ENCODE results near the gene SWAP70.
A peak's percentile ranks its signal among the peaks of the same experiment; 100 is the strongest.
"Not testable (repeated sequence)": the region's sequence is repeated elsewhere in the genome, so short reads cannot be mapped to it uniquely, and the experiment has no call there.

Gene SWAP70

DNA sequence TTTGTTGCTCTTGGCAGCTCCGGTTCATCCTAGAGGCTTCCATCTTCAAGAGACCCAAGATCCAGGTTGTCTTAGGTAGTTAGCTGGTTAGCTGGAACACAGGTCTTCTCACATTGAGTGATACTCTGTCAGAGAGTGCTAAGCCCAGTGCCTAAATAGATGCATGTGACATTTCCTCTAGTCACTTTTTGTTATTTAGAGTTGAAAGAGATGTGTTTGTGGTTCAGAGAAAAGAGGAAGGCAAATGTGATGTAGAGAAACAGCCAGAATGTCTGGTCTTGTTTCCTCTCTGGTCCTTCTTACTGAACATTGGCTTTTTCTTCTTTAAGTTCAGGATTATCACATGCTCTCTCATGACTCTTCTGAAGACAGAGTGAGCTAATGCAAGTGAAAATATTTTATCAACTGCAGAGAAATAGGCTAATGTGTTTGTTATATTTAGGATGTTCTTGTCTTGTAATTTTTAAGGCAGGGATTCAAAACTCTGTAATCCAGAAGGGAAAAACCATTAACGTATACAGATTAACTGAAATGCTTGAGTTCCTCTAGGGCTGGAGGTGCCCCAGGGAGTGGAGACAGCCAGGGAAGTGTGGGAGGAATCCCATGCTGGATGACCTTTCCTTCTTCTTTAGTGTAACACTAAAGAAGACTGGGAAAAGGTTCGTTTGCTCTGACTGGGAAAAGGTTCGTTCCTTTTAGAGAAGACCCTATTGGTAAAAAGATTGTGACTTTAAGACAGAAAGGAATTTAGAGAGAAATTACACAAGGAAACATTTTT, 75.4 kb downstream of the SWAP70 start:
- peaks cover 0 to 7% (median 4%) of the 10 kb centered on the region in 5 donors for H3K4me1 ChIP-seq (ENCODE audit: control insufficient read depth in 5 of 5, insufficient read depth in 5 of 5, low read length in 5 of 5)
- H3K27ac ChIP-seq (ENCODE audit: low read depth, low read length), result no peak overlapping the region
- no peaks in the 10 kb centered on the region for H3K27me3 ChIP-seq (ENCODE audit: control insufficient read depth in 5 of 5, insufficient read depth in 4 of 5, low read length in 5 of 5)
- H3K36me3 ChIP-seq (ENCODE audit: control insufficient read depth in 5 of 5, insufficient read depth in 5 of 5, low read length in 5 of 5), result peaks cover 3 to 55% (median 43%) of the 10 kb centered on the region in 5 donors
- H3K4me3 ChIP-seq (ENCODE audit: low read depth in 1 of 5, low read length in 5 of 5), result no peak overlapping the region
- H3K9me3 ChIP-seq (ENCODE audit: control insufficient read depth in 5 of 5, low read length in 5 of 5), result peaks cover 0 to 2% (median 0%) of the 10 kb centered on the region in 5 donors
- H3K9ac ChIP-seq (ENCODE audit: low read length in 5 of 5), result no peak overlapping the region

GRCh38 chr11:9740202-9740883, 76.5 kb downstream of the SWAP70 start:
- Histone ChIP-seq H3K36me3 (ENCODE audit: control insufficient read depth in 5 of 5, insufficient read depth in 5 of 5, low read length in 5 of 5) (peaks cover 9 to 54% (median 39%) of the 10 kb centered on the region in 5 donors), H3K27ac (ENCODE audit: low read depth, low read length) (no peak overlapping the region), H3K4me3 (ENCODE audit: low read depth in 1 of 5, low read length in 5 of 5) (no peak overlapping the region), H3K27me3 (ENCODE audit: control insufficient read depth in 5 of 5, insufficient read depth in 4 of 5, low read length in 5 of 5) (no peaks in the 10 kb centered on the region), H3K9me3 (ENCODE audit: control insufficient read depth in 5 of 5, low read length in 5 of 5) (peaks cover 0 to 2% (median 0%) of the 10 kb centered on the region in 5 donors), H3K9ac (ENCODE audit: low read length in 5 of 5) (no peak overlapping the region), H3K4me1 (ENCODE audit: control insufficient read depth in 5 of 5, insufficient read depth in 5 of 5, low read length in 5 of 5) (peaks cover 0 to 7% (median 7%) of the 10 kb centered on the region in 5 donors)

DNA sequence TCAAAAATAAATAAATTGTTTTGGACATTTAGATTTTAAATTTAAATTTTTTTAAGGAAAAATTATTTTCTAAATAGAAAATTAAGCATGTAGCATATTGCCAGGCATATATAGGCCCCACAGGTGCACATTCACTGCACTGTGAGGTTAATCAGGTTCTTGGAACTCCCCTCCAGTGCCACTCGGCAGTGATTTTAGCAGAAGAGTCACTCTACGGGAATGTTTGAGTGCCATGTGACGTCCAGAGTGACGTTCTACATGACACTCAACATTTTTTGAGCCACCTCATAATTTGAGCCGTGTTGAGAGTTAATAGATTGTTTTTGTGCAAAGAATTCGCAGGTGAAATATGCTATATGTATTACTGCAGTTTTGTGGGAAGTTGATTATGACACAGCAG, 77.4 kb downstream of the SWAP70 start:
- Histone ChIP-seq H3K4me3 (ENCODE audit: low read depth in 1 of 5, low read length in 5 of 5) (no peak overlapping the region), H3K9ac (ENCODE audit: low read length in 5 of 5) (no peak overlapping the region), H3K27me3 (ENCODE audit: control insufficient read depth in 5 of 5, insufficient read depth in 4 of 5, low read length in 5 of 5) (no peaks in the 10 kb centered on the region), H3K4me1 (ENCODE audit: control insufficient read depth in 5 of 5, insufficient read depth in 5 of 5, low read length in 5 of 5) (peaks cover 0 to 7% (median 7%) of the 10 kb centered on the region in 5 donors), H3K9me3 (ENCODE audit: control insufficient read depth in 5 of 5, low read length in 5 of 5) (no peaks in the 10 kb centered on the region), H3K36me3 (ENCODE audit: control insufficient read depth in 5 of 5, insufficient read depth in 5 of 5, low read length in 5 of 5) (peaks cover 9 to 55% (median 41%) of the 10 kb centered on the region in 5 donors), H3K27ac (ENCODE audit: low read depth, low read length) (no peak overlapping the region)

- H3K4me3 ChIP-seq (ENCODE audit: low read depth in 1 of 5, low read length in 5 of 5); H3K9me3 ChIP-seq (ENCODE audit: control insufficient read depth in 5 of 5, low read length in 5 of 5); H3K27ac ChIP-seq (ENCODE audit: low read depth, low read length); H3K9ac ChIP-seq (ENCODE audit: low read length in 5 of 5); H3K27me3 ChIP-seq (ENCODE audit: control insufficient read depth in 5 of 5, insufficient read depth in 4 of 5, low read length in 5 of 5): not testable (repeated sequence)
- Histone ChIP-seq H3K4me1 (ENCODE audit: control insufficient read depth in 5 of 5, insufficient read depth in 5 of 5, low read length in 5 of 5) (peaks cover 0 to 17% (median 13%) of the 10 kb centered on the region in 5 donors), H3K36me3 (ENCODE audit: control insufficient read depth in 5 of 5, insufficient read depth in 5 of 5, low read length in 5 of 5) (peaks cover 9 to 45% (median 34%) of the 10 kb centered on the region in 5 donors)
These were observed 79.6 kb downstream of the SWAP70 start for GRCh38 chr11:9743512-9743911.

GRCh38 chr11:9745411-9746211, 81.7 kb downstream of the SWAP70 start:
- H3K9ac ChIP-seq (ENCODE audit: low read length in 5 of 5), result no peak overlapping the region
- H3K4me1 ChIP-seq (ENCODE audit: control insufficient read depth in 5 of 5, insufficient read depth in 5 of 5, low read length in 5 of 5), result peaks cover 0 to 19% (median 13%) of the 10 kb centered on the region in 5 donors
- no peak overlapping the region for H3K4me3 ChIP-seq (ENCODE audit: low read depth in 1 of 5, low read length in 5 of 5)
- H3K27ac ChIP-seq (ENCODE audit: low read depth, low read length), result no peak overlapping the region
- peaks cover 7 to 35% (median 28%) of the 10 kb centered on the region in 5 donors for H3K36me3 ChIP-seq (ENCODE audit: control insufficient read depth in 5 of 5, insufficient read depth in 5 of 5, low read length in 5 of 5)
- no peaks in the 10 kb centered on the region for H3K27me3 ChIP-seq (ENCODE audit: control insufficient read depth in 5 of 5, insufficient read depth in 4 of 5, low read length in 5 of 5)
- H3K9me3 ChIP-seq (ENCODE audit: control insufficient read depth in 5 of 5, low read length in 5 of 5), result no peaks in the 10 kb centered on the region

- Histone ChIP-seq H3K36me3 (ENCODE audit: control insufficient read depth in 5 of 5, insufficient read depth in 5 of 5, low read length in 5 of 5) (peaks cover 18 to 33% (median 21%) of the 10 kb centered on the region in 5 donors), H3K4me1 (ENCODE audit: control insufficient read depth in 5 of 5, insufficient read depth in 5 of 5, low read length in 5 of 5) (peaks cover 0 to 20% (median 13%) of the 10 kb centered on the region in 5 donors), H3K27me3 (ENCODE audit: control insufficient read depth in 5 of 5, insufficient read depth in 4 of 5, low read length in 5 of 5) (no peaks in the 10 kb centered on the region), H3K9me3 (ENCODE audit: control insufficient read depth in 5 of 5, low read length in 5 of 5) (no peaks in the 10 kb centered on the region), H3K9ac (ENCODE audit: low read length in 5 of 5) (peak overlapping the region in 1 of 5 donors; percentile 35), H3K27ac (ENCODE audit: low read depth, low read length) (no peak overlapping the region), H3K4me3 (ENCODE audit: low read depth in 1 of 5, low read length in 5 of 5) (no peak overlapping the region)
These were observed 83.4 kb downstream of the SWAP70 start for GRCh38 chr11:9747229-9747628.

DNA sequence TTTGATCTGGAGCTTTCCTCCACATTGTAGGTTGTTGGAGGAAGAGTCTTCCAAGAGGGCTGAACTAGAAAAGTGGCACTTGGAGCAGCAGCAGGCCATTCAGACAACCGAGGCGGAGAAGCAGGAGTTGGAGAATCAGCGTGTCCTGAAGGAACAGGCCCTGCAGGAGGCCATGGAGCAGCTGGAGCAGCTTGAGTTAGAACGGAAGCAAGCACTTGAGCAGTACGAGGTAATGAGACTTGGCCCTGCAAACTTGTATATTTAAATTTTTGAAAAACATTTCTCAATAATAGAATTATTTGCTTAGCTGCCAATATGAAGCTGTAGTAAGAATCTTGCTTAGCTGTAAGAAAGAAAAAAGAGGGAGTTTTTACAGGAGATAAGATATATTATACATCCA, 84.0 kb downstream of the SWAP70 start:
- Histone ChIP-seq H3K27ac (ENCODE audit: low read depth, low read length) (no peak overlapping the region), H3K36me3 (ENCODE audit: control insufficient read depth in 5 of 5, insufficient read depth in 5 of 5, low read length in 5 of 5) (peaks cover 18 to 30% (median 21%) of the 10 kb centered on the region in 5 donors)

GRCh38 chr11:9748361-9748970, 84.6 kb downstream of the SWAP70 start:
- no peaks in the 10 kb centered on the region for H3K27me3 ChIP-seq (ENCODE audit: control insufficient read depth in 5 of 5, insufficient read depth in 4 of 5, low read length in 5 of 5)
- H3K36me3 ChIP-seq (ENCODE audit: control insufficient read depth in 5 of 5, insufficient read depth in 5 of 5, low read length in 5 of 5), result peaks cover 18 to 30% (median 21%) of the 10 kb centered on the region in 5 donors
- H3K27ac ChIP-seq (ENCODE audit: low read depth, low read length), result no peak overlapping the region
- no peak overlapping the region for H3K4me3 ChIP-seq (ENCODE audit: low read depth in 1 of 5, low read length in 5 of 5)
- H3K9me3 ChIP-seq (ENCODE audit: control insufficient read depth in 5 of 5, low read length in 5 of 5), result no peaks in the 10 kb centered on the region
- H3K9ac ChIP-seq (ENCODE audit: low read length in 5 of 5), result peak overlapping the region in 1 of 5 donors; percentile 36
- H3K4me1 ChIP-seq (ENCODE audit: control insufficient read depth in 5 of 5, insufficient read depth in 5 of 5, low read length in 5 of 5), result peaks cover 0 to 20% (median 13%) of the 10 kb centered on the region in 5 donors

More for the DNA sequence above, 84.0 kb downstream of the SWAP70 start:
- H3K27me3 ChIP-seq (ENCODE audit: control insufficient read depth in 5 of 5, insufficient read depth in 4 of 5, low read length in 5 of 5), result no peaks in the 10 kb centered on the region
- H3K9ac ChIP-seq (ENCODE audit: low read length in 5 of 5), result peak overlapping the region in 1 of 5 donors; percentile 36
- H3K9me3 ChIP-seq (ENCODE audit: control insufficient read depth in 5 of 5, low read length in 5 of 5), result no peaks in the 10 kb centered on the region
- H3K4me1 ChIP-seq (ENCODE audit: control insufficient read depth in 5 of 5, insufficient read depth in 5 of 5, low read length in 5 of 5), result peaks cover 0 to 20% (median 13%) of the 10 kb centered on the region in 5 donors
- no peak overlapping the region for H3K4me3 ChIP-seq (ENCODE audit: low read depth in 1 of 5, low read length in 5 of 5)

- no peak overlapping the region for H3K9ac ChIP-seq (ENCODE audit: low read length in 5 of 5)
- no peaks in the 10 kb centered on the region for H3K27me3 ChIP-seq (ENCODE audit: control insufficient read depth in 5 of 5, insufficient read depth in 4 of 5, low read length in 5 of 5)
- peaks cover 12 to 30% (median 21%) of the 10 kb centered on the region in 5 donors for H3K36me3 ChIP-seq (ENCODE audit: control insufficient read depth in 5 of 5, insufficient read depth in 5 of 5, low read length in 5 of 5)
- no peak overlapping the region for H3K27ac ChIP-seq (ENCODE audit: low read depth, low read length)
- no peak overlapping the region for H3K4me3 ChIP-seq (ENCODE audit: low read depth in 1 of 5, low read length in 5 of 5)
- no peaks in the 10 kb centered on the region for H3K9me3 ChIP-seq (ENCODE audit: control insufficient read depth in 5 of 5, low read length in 5 of 5)
- peaks cover 0 to 33% (median 17%) of the 10 kb centered on the region in 5 donors for H3K4me1 ChIP-seq (ENCODE audit: control insufficient read depth in 5 of 5, insufficient read depth in 5 of 5, low read length in 5 of 5)
These were observed 86.7 kb downstream of the SWAP70 start for GRCh38 chr11:9750551-9750950.

All from subcutaneous abdominal adipose tissue (tissue), 5 donors.